Caco-2 (cell line): ENCODE measurements around the gene SRGAP2. TPM values are rescaled to one million over a fixed set of nuclear protein-coding genes. Genes with fewer than 3 reads are reported as not detected.
"Not testable (repeated sequence)": the region's sequence is repeated elsewhere in the genome, so short reads cannot be mapped to it uniquely, and the experiment has no call there.

Experiments used
- BruUV-seq: library from RNA; stranded (reverse); fragments of 400-500 nt; replicated peaks from 2 replicates; lab custom pipeline; 2021; lab: Mats Ljungman, UMichigan
- CTCF ChIA-PET: fragments of 300-600 bp; sonication (Branson Sonifier 250); formaldehyde crosslinking; loops from one replicate; lab custom pipeline; 2022; ENCODE audit warnings: antibody characterized with exemption; lab: Charles Lee
- POLR2A ChIA-PET: fragments of 300-600 bp; sonication (Branson Sonifier 250); formaldehyde crosslinking; loops from one replicate; lab custom pipeline; 2022; ENCODE audit warnings: antibody characterized with exemption; lab: Charles Lee
- DNase-seq, 2 experiments: peaks; one replicate each; pipeline versions ENCODE4 v3.0.0 to v3.0.0-alpha.2; 2020 to 2022
- H3K27me3 ChIP-seq: replicated peaks from 2 replicates; pipeline ENCODE4 v1.6.0; 2011; ENCODE audit warnings: low read length; ENCODE audit not compliant: control insufficient read depth, insufficient read depth
- H3K36me3 ChIP-seq: 2 replicates; pipeline ENCODE4 v1.5.1; 2011; ENCODE audit warnings: low read length; ENCODE audit not compliant: control insufficient read depth, insufficient read depth
- H3K4me1 ChIP-seq: fragments of 250-450 bp; sonication (Bioruptor Pico); 2 replicates; pipeline ENCODE4 v1.5.1; 2020; ENCODE audit warnings: mild to moderate bottlenecking
- H3K4me3 ChIP-seq: 2 replicates; pipeline ENCODE4 v1.5.1; 2011; ENCODE audit warnings: low read depth, mild to moderate bottlenecking, control low read depth, low read length
- H3K9me3 ChIP-seq: fragments of 250-450 bp; sonication (Bioruptor Pico); 2 replicates; pipeline ENCODE4 v1.5.1; 2020; ENCODE audit warnings: mild to moderate bottlenecking, moderate library complexity
- H3K27ac Mint-ChIP-seq: one replicate; pipeline ENCODE4 v1.8.0; 2022; ENCODE audit warnings: mixed read lengths; ENCODE audit not compliant: unreplicated experiment
- H3K27me3 Mint-ChIP-seq: one replicate; pipeline ENCODE4 v1.8.0; 2022; ENCODE audit warnings: mixed read lengths; ENCODE audit not compliant: insufficient read depth, unreplicated experiment
- H3K36me3 Mint-ChIP-seq: one replicate; pipeline ENCODE4 v1.8.0; 2022; ENCODE audit warnings: mild to moderate bottlenecking, mixed read lengths; ENCODE audit not compliant: insufficient read depth, unreplicated experiment
- H3K4me1 Mint-ChIP-seq: one replicate; pipeline ENCODE4 v1.8.0; 2022; ENCODE audit warnings: low read depth, mixed read lengths; ENCODE audit not compliant: unreplicated experiment
- H3K4me3 Mint-ChIP-seq: one replicate; pipeline ENCODE4 v1.8.0; 2022; ENCODE audit warnings: mild to moderate bottlenecking, moderate library complexity, mixed read lengths; ENCODE audit not compliant: unreplicated experiment
- H3K9me3 Mint-ChIP-seq: one replicate; pipeline ENCODE4 v1.8.0; 2022; ENCODE audit warnings: mixed read lengths; ENCODE audit not compliant: unreplicated experiment
- intact Hi-C: fragments of 100-400 bp; cut with micrococcal nuclease; formaldehyde crosslinking; loops from one replicate; pipeline ENCODE4 v1.10.0; 2022; ENCODE audit not compliant: unreplicated experiment
- total RNA-seq: library from RNA; stranded (reverse); gene quantifications from 2 replicates; pipeline ENCODE4 v1.2.3, GENCODE V29; 2022

The SRGAP2 gene
- total RNA-seq, 1 experiment from 2014 or later, result 23.7 TPM

DNA sequence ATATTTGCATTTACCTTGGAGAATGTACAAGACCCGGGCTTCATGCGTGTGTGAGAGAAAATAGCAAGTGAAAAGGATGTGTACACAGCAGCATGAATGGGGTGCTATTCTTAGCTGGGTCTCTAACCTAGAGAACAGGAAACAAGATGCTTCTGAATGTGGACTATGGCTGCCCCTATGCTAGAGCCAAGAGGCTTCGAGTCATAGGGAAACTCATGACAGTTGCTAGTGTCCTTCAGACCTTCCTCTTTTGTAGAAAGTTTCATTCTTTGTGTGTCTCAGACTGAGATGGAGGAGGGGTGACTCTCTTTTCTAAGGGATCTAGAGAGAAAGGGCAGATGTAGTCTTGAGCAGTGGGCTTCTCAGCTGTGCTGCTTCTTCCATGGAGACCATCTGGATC lies 40.0 kb downstream of the SRGAP2 start:
- intact Hi-C loops, H3K4me3 Mint-ChIP-seq, H3K36me3 Mint-ChIP-seq, BruUV-seq, DNase-seq, H3K4me1 Mint-ChIP-seq, H3K27ac Mint-ChIP-seq, H3K4me3 ChIP-seq, CTCF ChIA-PET, H3K4me1 ChIP-seq, H3K9me3 ChIP-seq, H3K27me3 Mint-ChIP-seq, H3K27me3 ChIP-seq, H3K36me3 ChIP-seq, POLR2A ChIA-PET, H3K9me3 Mint-ChIP-seq: not testable (repeated sequence)

DNA sequence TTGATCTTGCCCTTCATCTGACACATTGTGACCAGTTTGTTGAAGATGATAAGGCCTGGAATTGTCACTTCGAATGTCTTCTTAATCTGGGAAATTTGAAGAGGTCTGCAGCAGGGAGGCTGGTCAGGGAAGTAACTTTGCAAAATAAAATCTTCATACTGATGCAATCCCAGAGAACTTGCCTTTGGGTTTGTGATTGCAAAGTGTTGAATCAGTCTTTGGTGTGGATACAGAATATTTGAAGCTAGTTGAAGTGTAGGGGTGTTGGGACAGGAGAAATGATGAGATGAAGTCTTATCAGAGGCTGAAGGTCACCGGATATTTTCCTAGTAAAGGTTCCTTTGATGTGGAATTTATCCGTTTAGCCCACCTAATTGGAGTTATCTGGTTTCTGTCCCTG lies 42.1 kb downstream of the SRGAP2 start:
- DNase-seq, CTCF ChIA-PET, H3K4me3 Mint-ChIP-seq, H3K27me3 ChIP-seq, H3K36me3 ChIP-seq, POLR2A ChIA-PET, H3K9me3 ChIP-seq, H3K27me3 Mint-ChIP-seq, H3K4me3 ChIP-seq, intact Hi-C loops, H3K4me1 ChIP-seq, H3K9me3 Mint-ChIP-seq, H3K36me3 Mint-ChIP-seq, H3K4me1 Mint-ChIP-seq, BruUV-seq, H3K27ac Mint-ChIP-seq: not testable (repeated sequence)

DNA sequence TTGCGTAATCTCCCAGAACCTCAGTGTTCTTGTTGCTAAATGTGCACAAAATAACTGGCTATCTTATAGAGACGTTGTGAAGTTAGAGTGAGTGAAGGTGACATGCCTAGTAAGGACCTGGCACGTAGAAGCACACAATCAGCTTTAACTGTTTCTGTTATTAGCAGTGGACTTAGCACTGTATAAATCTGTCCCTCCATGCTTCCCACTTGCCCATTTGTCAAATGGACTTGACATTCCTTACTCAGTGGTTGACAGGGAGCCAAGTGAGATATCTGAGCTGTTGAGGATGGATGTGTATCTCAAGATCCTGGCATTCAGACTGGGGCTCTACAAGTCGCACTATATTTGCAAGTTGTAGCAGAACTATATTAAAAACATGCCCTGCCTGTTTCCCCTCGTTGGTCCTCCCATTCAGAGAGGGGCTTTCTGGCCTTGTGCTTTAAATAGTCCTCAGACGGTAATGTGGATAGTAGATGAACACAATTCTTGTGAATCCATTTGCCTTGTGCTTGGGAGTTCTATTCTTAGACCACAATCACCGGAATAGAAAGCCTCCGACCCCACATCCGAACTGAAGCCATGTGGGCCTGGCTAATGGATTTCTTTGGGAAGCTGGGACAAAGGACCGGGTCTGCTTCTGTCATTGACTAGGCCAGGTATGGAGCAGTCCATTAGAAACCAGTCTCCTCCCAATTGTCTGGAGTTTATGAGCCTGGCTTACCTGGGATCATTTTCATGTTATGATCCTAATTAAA lies 43.0 kb downstream of the SRGAP2 start:
- intact Hi-C loops, CTCF ChIA-PET, POLR2A ChIA-PET, H3K36me3 Mint-ChIP-seq, H3K4me3 Mint-ChIP-seq, H3K4me3 ChIP-seq, H3K27ac Mint-ChIP-seq, H3K36me3 ChIP-seq, DNase-seq, H3K9me3 ChIP-seq, H3K27me3 ChIP-seq, H3K4me1 ChIP-seq, H3K9me3 Mint-ChIP-seq, H3K4me1 Mint-ChIP-seq, H3K27me3 Mint-ChIP-seq, BruUV-seq: not testable (repeated sequence)

DNA sequence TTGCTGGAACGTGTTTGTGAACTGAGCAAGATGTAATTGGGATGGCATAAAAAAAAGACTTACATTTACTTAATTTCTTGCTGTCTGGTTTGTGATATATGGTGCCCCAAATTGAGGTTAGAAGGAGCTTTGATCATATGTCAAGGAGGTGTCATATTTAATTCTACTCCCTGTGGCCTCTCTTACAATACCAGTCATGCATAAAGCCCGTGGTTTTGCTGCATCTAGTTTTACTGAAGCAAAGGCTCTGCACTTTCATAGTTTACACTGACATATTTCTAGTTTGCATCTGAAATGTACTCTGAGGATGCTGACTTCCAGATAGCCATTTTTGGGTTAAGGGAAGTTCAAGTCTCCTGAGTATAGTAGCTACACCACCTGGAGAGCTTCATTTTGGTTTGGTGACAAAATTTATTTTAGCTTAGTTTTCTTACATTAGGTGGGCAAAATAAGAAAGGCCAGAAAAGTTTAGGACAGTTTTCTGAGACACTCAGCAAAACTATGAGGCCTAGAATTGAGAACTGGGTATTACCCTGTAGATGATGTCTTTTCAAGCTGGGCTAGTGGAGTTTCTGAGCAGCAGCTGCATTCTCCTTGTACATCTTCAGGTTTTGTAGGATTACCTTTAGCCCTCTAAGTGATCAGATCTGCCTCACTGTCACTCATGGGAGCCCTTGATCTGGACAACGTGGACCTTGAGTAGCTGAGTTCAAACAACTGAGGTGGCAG lies 47.8 kb downstream of the SRGAP2 start:
- H3K36me3 ChIP-seq, H3K27me3 ChIP-seq, H3K27me3 Mint-ChIP-seq, H3K4me1 Mint-ChIP-seq, H3K4me1 ChIP-seq, H3K27ac Mint-ChIP-seq, BruUV-seq, H3K9me3 Mint-ChIP-seq, intact Hi-C loops, H3K4me3 ChIP-seq, POLR2A ChIA-PET, H3K36me3 Mint-ChIP-seq, H3K4me3 Mint-ChIP-seq, H3K9me3 ChIP-seq, DNase-seq, CTCF ChIA-PET: not testable (repeated sequence)

DNA sequence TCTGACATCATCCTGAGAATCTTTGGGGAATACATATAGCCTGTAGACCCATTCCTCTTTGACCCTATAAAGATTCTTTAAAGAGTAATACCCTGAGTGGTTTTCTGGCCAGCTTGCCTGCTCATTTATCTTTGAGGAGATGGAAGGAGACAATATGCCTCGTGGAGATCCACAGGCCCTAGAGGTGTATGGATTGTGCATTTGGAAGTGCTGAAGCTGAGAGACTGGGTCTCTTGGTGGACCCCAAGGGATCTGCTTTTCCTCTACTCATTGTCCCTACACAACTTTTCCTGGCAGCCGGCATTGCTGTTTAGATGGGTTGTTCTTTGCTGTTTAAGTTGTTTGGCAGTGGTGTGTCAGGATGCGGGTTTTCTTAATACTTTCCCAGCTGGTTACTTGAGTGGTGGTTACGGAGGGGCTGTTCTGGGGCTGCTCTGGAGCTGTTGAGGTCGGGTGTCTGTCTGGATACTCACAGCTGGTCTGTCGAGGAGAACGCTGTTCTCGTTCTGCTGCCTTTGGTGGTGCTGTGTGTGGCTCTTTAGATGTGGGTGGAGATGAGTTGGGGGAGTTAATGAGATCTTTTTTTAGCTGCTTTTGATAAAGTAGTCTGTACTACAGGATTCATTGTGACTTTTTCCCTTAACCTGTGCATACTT lies 49.5 kb downstream of the SRGAP2 start:
- H3K27me3 ChIP-seq, H3K4me3 ChIP-seq, BruUV-seq, DNase-seq, H3K27me3 Mint-ChIP-seq, H3K36me3 Mint-ChIP-seq, H3K4me1 ChIP-seq, H3K4me1 Mint-ChIP-seq, POLR2A ChIA-PET, H3K4me3 Mint-ChIP-seq, H3K27ac Mint-ChIP-seq, intact Hi-C loops, H3K36me3 ChIP-seq, CTCF ChIA-PET, H3K9me3 ChIP-seq, H3K9me3 Mint-ChIP-seq: not testable (repeated sequence)
